NCI-H446 (cell line): ENCODE data around the gene JAM2.

Source experiments
- DNase-seq, 2 experiments: peaks; one replicate each; lab custom pipeline; 2025; lab: John Stamatoyannopoulos, UW

Gene JAM2

DNA sequence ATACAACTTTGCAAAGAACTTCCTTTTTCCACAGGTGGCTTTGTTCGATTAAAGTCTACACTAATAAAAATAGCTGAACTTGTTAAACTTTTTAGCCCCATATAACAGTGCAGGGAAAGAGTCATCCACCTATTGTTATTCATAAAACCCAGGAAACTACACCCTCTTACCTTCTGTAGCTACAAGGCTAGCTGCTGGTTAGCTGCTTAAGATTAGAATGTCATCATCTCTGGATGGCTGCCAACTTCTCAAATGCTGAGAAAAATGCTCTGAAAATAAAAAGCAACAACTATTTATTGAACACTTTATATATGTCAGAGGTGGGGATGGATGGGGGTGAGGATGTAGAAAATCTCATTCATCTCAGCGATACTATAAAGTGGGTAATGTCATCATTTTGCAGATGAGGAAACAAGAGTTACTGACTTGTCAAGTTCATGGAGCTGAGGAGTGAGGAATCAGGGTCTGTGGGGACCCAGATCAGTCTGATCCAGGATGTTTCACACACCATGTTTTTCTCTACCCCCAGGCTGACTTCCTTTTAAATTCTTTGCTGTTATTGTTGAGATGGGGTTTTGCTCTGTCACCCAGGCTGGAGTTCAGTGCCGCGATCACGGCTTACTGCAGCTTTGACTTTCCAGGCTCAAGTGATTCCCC is 78.6 kb downstream of the JAM2 start:
- peak in 1 of 2 experiments; percentile 12 for DNase-seq

- DNase-seq: no peak
These were observed 82.9 kb downstream of the JAM2 start for GRCh38 chr21:25721987-25722386.

GRCh38 chr21:25722631-25723030 is 83.6 kb downstream of the JAM2 start:
- no peak for DNase-seq

- DNase-seq: peak in 1 of 2 experiments; percentile 9
These were observed 93.2 kb downstream of the JAM2 start for GRCh38 chr21:25732091-25732760.

DNA sequence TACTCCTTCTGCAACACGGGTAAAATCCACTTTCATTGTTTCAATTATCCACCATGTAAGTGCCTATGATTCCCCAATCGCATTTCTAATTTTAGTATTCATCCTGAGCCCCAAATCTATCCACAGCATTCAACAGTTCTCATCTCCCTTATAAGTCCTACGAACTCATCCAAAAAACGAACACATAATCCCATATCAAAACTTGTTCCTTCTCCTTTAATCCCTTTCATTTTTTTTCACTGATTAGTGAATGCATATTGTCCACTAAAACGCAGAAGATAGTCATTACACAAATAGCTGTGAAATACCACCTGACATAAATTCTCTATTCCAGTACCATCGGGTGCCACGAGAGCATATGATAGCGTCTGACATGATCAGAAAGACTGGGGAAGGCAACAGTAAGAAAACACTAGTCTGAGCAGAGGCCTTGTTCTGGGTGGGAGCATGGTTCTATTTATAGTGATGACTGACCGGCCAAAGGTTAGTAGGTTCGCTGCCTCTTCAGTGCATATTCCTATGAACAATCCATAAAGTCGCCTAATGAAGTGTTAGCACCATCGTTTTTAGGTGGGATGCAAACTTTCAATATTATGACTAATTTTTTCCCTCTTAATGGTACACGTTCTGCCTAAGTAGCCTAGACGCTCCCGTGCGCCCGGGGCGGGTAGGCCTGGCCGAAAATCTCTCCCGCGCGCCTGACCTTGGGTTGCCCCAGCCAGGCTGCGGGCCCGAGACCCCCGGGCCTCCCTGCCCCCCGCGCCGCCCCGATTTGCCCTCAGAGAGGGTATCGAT is 95.0 kb downstream of the JAM2 start:
- DNase-seq: peak in 1 of 2 experiments; percentile 28

DNA sequence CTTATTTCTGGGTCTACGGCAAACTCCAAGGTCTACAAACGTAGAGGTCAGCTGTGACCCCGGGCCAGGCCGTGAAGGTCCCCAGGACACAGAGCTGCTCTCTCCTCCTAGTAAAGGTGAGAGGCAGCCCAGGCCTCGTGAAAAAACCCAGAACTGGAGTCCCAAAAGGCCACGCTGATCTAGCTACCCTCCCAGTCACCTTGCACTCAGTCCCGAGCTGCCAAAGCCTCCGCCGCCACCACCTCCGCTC is 95.5 kb downstream of the JAM2 start:
- DNase-seq: no peak

DNA sequence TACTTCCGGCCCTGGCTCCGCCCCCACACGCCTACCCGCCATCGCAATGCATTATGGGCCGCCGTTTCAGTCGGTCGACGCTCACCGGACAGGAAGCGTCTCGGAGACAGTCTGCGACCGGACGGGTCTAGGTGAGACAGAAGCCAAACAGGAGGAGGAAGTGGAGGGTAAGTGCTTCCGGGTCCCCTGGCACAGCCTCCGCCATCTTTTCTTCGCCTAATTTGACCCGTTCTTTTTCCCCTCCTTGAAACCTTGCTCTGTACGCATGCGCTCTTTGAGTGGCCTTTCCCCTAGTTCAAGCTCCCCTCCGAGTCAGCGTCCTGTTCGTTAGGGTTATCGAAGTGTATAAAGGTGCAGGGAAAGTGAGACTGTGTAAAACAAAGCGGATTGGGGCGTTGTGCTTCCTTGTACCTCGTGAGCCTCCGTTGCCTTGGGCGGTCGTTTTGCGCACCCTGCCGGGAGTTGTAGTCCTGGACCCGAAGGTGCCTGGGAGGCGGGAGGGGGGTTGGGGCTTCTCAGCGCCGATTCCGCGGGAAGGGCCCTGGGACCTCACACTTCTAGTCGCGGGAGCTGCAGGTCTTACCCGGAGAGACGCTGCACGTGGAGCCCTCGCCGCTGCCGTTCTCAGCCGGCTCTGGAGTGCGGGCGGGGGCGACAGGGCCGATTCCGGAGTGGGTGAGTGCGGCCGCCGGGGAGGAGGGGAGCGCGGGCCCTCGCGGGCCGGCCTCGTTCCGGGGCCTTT is 96.0 kb downstream of the JAM2 start, which contains the start of the genes ATP5PF and GABPA:
ATP5PF (minus strand) TSS at position 1 of the 742 bp plus-strand sequence. CDS start 5,110 bp downstream, outside the sequence.
GABPA (plus strand) TSS at position 69 of the 742 bp plus-strand sequence. CDS start 6,627 bp downstream, outside the sequence.
- peak; percentile 99 for DNase-seq

- peak; percentile 68 to 85 for DNase-seq
These were observed 96.9 kb downstream of the JAM2 start for GRCh38 chr21:25735646-25736597.

- DNase-seq: no peak
These were observed 98.4 kb downstream of the JAM2 start for GRCh38 chr21:25737421-25737820.

- DNase-seq: no peak
These were observed 103.8 kb downstream of the JAM2 start for GRCh38 chr21:25742900-25743299.

- no peak for DNase-seq
These were observed 105.8 kb downstream of the JAM2 start for GRCh38 chr21:25744854-25745253.

DNA sequence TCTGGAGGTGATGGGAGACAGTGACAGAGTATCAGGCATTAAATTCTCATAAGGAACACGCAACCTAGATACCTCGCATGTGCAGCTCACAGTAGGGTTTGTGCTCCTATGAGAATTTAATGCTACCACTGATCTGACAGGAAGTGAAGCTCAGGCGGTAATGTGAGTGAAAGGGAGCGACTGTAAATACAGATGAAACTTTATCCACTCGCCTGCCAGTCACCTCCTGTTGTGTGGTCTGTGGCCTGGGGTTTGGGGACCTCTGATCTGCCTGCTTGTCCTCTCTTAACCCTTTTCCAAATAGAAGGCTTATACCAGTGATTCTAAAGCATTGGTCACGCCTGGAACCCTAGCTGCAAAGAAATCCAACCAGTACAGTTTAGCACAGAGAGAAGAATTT is 111.0 kb downstream of the JAM2 start:
- DNase-seq: no peak

DNA sequence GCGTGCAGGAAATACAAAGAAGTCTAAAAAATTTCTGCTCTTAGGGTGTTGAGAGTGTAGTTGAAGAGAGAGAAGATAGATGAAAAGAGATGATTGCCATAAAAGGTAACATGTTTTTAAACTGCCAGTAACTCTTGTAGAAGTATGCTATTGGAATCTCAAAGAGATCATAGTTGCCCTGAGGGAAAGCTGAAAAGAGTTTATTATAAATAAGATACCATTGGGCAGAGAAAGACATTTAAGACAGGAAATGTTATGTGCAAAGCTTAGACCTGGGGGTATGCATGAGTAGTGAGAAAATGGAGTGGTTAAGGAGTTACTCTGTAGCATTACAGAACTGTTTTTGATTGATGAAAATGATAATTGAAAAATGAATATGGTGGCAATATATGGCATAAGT is 113.4 kb downstream of the JAM2 start:
- no peak for DNase-seq

DNA sequence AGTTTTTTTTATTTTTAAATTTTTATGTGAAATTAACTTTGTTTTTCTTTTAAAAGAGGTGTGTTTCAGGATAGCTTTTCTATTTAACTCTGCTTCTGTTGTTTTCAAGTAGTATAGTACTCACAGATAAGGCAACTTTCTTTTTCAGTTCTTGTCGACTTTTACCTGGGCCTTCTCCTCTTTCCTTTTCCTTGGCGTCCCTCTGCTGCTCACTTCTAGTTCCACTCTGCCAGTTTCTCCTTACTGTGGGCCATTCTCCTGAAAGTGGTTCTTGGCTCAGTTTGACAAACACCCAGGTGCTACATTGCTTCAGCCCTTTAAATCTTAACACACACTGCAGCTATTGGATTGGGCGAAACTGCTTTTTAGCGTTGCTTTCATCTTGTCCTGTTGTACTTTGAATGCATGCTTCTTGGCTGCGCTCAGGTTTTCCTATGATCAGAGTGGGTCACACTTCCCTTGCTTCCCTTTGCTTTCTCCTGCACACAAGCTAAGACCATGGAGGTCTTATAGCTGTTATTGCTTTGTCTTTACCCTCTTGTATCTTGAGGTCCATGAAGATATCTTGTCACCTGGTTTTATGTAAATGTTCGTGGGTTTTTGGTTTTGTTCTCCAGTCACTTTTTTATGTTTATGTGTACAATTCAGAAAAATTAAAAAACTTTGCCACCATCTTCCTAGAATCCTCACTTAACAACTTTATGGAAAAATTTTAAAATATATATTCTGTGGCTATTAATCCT is 117.3 kb downstream of the JAM2 start:
- no peak for DNase-seq

GRCh38 chr21:25757531-25757930 is 118.5 kb downstream of the JAM2 start:
- DNase-seq: no peak

GRCh38 chr21:25759573-25759972 is 120.5 kb downstream of the JAM2 start:
- no peak for DNase-seq

DNA sequence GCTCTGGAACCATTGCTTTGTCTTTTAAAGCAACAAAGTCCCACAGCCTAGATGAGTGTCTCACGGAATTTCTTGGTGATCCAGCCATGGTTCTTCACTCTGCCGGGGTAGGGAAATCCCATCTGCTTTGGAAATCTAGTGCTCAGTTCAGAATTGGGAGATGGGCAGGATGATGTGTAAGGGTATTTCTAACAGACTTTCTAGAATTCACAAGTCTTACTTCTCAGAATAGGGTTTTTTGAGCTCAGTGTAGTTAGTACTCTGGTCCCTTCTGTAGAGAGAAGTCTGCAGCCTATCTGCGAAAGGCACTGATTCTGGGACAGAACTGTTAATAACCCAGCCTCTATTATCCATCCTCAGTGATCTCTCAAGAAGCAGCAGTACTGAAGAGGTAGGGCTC is 121.0 kb downstream of the JAM2 start:
- DNase-seq: no peak

DNA sequence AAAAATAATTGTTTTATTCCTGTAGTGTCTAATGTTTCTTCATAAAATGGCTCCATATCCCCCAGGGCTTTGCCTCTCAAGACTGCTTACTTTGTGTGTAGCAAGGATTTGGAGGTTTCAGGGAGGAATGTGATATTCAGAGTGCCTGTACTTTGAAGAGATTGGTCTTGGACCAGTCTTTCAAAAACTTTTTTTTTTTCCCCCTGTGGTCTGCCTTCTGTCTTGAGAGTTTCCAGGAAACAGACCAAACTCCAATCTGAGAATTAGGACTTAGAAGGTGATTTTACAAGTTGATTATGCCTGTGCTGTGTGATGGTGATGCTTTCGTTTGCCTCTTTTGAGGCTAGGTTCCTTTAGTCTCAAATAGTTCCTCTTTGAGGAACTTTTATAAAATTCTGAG is 121.6 kb downstream of the JAM2 start:
- DNase-seq: no peak

- no peak for DNase-seq
These were observed 125.0 kb downstream of the JAM2 start for GRCh38 chr21:25764065-25764464.
